ENCODE data around the gene OLFM1.

The OLFM1 gene

GRCh38 chr9:135068776-135069415 is 18.6 kb upstream of the OLFM1 start:
- no peaks in the 10 kb centered on the region for H3K4me1 ChIP-seq (ENCODE audit: low read length)
- no peak overlapping the region for H3K9ac ChIP-seq (ENCODE audit: low read length)
- H2AFZ ChIP-seq (ENCODE audit: low read depth, low read length): no peak overlapping the region
- no peaks in the 10 kb centered on the region for H3K36me3 ChIP-seq (replicated peaks; ENCODE audit: low read depth, low read length)
- TF ChIP-seq EZH2phosphoT487 (IDR thresholded peaks at IDR 0.05; ENCODE audit: low read depth) (no peak), CTCF (IDR thresholded peaks at IDR 0.05; ENCODE audit: low read depth, low read length) (no peak)
- no peaks in the 10 kb centered on the region for H3K79me2 ChIP-seq (ENCODE audit: low read length)
- no peak overlapping the region for H3K4me3 ChIP-seq (ENCODE audit: low read length)
- no peaks in the 10 kb centered on the region for H3K27me3 ChIP-seq (ENCODE audit: low read depth, low read length)
- H3K9me3 ChIP-seq (ENCODE audit: insufficient read depth, low read length): no peaks in the 10 kb centered on the region
- no peaks in the 10 kb centered on the region for H4K20me1 ChIP-seq (ENCODE audit: insufficient read depth, low read length)
- H3K4me2 ChIP-seq (ENCODE audit: low read length): no peak overlapping the region
- no peak overlapping the region for H3K27ac ChIP-seq (ENCODE audit: low read length)

GRCh38 chr9:135069558-135070197 is 17.8 kb upstream of the OLFM1 start:
- no peaks in the 10 kb centered on the region for H3K4me1 ChIP-seq (ENCODE audit: low read length)
- H3K4me3 ChIP-seq (ENCODE audit: low read length): no peak overlapping the region
- H2AFZ ChIP-seq (ENCODE audit: low read depth, low read length): no peak overlapping the region
- H3K9me3 ChIP-seq (ENCODE audit: insufficient read depth, low read length): no peaks in the 10 kb centered on the region
- no peaks in the 10 kb centered on the region for H3K27me3 ChIP-seq (ENCODE audit: low read depth, low read length)
- H3K36me3 ChIP-seq (replicated peaks; ENCODE audit: low read depth, low read length): no peaks in the 10 kb centered on the region
- no peak overlapping the region for H3K4me2 ChIP-seq (ENCODE audit: low read length)
- TF ChIP-seq CTCF (IDR thresholded peaks at IDR 0.05; ENCODE audit: low read depth, low read length) (no peak), EZH2phosphoT487 (IDR thresholded peaks at IDR 0.05; ENCODE audit: low read depth) (no peak)
- no peaks in the 10 kb centered on the region for H3K79me2 ChIP-seq (ENCODE audit: low read length)
- no peak overlapping the region for H3K9ac ChIP-seq (ENCODE audit: low read length)
- no peaks in the 10 kb centered on the region for H4K20me1 ChIP-seq (ENCODE audit: insufficient read depth, low read length)
- no peak overlapping the region for H3K27ac ChIP-seq (ENCODE audit: low read length)

GRCh38 chr9:135070198-135070951 is 17.1 kb upstream of the OLFM1 start:
- Histone ChIP-seq H3K27ac (ENCODE audit: low read length) (no peak overlapping the region), H3K9me3 (ENCODE audit: insufficient read depth, low read length) (no peaks in the 10 kb centered on the region), H3K4me2 (ENCODE audit: low read length) (no peak overlapping the region), H3K27me3 (ENCODE audit: low read depth, low read length) (no peaks in the 10 kb centered on the region), H3K9ac (ENCODE audit: low read length) (no peak overlapping the region), H3K36me3 (replicated peaks; ENCODE audit: low read depth, low read length) (no peaks in the 10 kb centered on the region), H4K20me1 (ENCODE audit: insufficient read depth, low read length) (no peaks in the 10 kb centered on the region), H3K4me1 (ENCODE audit: low read length) (no peaks in the 10 kb centered on the region), H3K4me3 (ENCODE audit: low read length) (no peak overlapping the region), H3K79me2 (ENCODE audit: low read length) (no peaks in the 10 kb centered on the region), H2AFZ (ENCODE audit: low read depth, low read length) (no peak overlapping the region)
- no peak for TF ChIP-seq CTCF (IDR thresholded peaks at IDR 0.05; ENCODE audit: low read depth, low read length)
- TF ChIP-seq EZH2phosphoT487 (IDR thresholded peaks at IDR 0.05; ENCODE audit: low read depth): no peak
